Measurements from ENCODE around the gene LRRC8C. TPM values are rescaled to one million over a fixed set of nuclear protein-coding genes. Genes with fewer than 3 reads are reported as not detected.

Gene LRRC8C
- total RNA-seq, 2 experiments from 2014 or later, result 38.2 to 41.8 TPM

- peaks cover 56% of the 10 kb centered on the region for H3K4me1 Mint-ChIP-seq
- peaks cover 49% of the 10 kb centered on the region for H3K36me3 Mint-ChIP-seq
- POLR2A ChIA-PET, result no interaction called here
- H3K27ac Mint-ChIP-seq, result peak overlapping the region; percentile 35
- H3K9me3 Mint-ChIP-seq, result peaks cover 2% of the 10 kb centered on the region
- peak overlapping the region; percentile 14 for H3K4me3 Mint-ChIP-seq
- DNase-seq (no peak), ATAC-seq (ENCODE audit: low read depth) (no peak)
- H3K27me3 Mint-ChIP-seq, result no peaks in the 10 kb centered on the region
These were observed 95.5 kb downstream of the LRRC8C start for GRCh38 chr1:89728381-89728780.

- H3K9me3 Mint-ChIP-seq, result peaks cover 2% of the 10 kb centered on the region
- DNase-seq, result no peak
- no peak for ATAC-seq (ENCODE audit: low read depth)
- H3K36me3 Mint-ChIP-seq, result peaks cover 37% of the 10 kb centered on the region
- no peaks in the 10 kb centered on the region for H3K27me3 Mint-ChIP-seq
- no peak overlapping the region for H3K27ac Mint-ChIP-seq
- H3K4me1 Mint-ChIP-seq, result peaks cover 28% of the 10 kb centered on the region
- POLR2A ChIA-PET, result interaction anchor here (1.0 kb wide), 1 partner anchor 22 kb away, joined by 3 read pairs; no protein-coding TSS in a partner anchor
- H3K4me3 Mint-ChIP-seq, result no peak overlapping the region
These were observed 99.3 kb downstream of the LRRC8C start for GRCh38 chr1:89732206-89732605.

- H3K27ac Mint-ChIP-seq, result no peak overlapping the region
- POLR2A ChIA-PET, result interaction anchor here (1.0 kb wide), 1 partner anchor 22 kb away, joined by 3 read pairs; no protein-coding TSS in a partner anchor
- H3K27me3 Mint-ChIP-seq, result no peaks in the 10 kb centered on the region
- ATAC-seq (ENCODE audit: low read depth) (no peak), DNase-seq (no peak)
- H3K36me3 Mint-ChIP-seq, result peaks cover 33% of the 10 kb centered on the region
- H3K4me3 Mint-ChIP-seq, result no peak overlapping the region
- H3K4me1 Mint-ChIP-seq, result peaks cover 25% of the 10 kb centered on the region
- H3K9me3 Mint-ChIP-seq, result no peaks in the 10 kb centered on the region
These were observed 99.8 kb downstream of the LRRC8C start for GRCh38 chr1:89732643-89733222.

- Mint-ChIP-seq H3K4me3 (no peak overlapping the region), H3K36me3 (peaks cover 28% of the 10 kb centered on the region), H3K27ac (no peak overlapping the region), H3K9me3 (no peaks in the 10 kb centered on the region), H3K27me3 (no peaks in the 10 kb centered on the region), H3K4me1 (peaks cover 17% of the 10 kb centered on the region)
- POLR2A ChIA-PET, result no interaction called here
- ATAC-seq (ENCODE audit: low read depth) (no peak), DNase-seq (no peak)
These were observed 100.8 kb downstream of the LRRC8C start for GRCh38 chr1:89733748-89734147.

GRCh38 chr1:89734442-89734841 lies 101.5 kb downstream of the LRRC8C start:
- Mint-ChIP-seq H3K36me3 (peaks cover 22% of the 10 kb centered on the region), H3K9me3 (no peaks in the 10 kb centered on the region), H3K27me3 (no peaks in the 10 kb centered on the region), H3K4me1 (peaks cover 20% of the 10 kb centered on the region), H3K4me3 (no peak overlapping the region), H3K27ac (no peak overlapping the region)
- ATAC-seq (ENCODE audit: low read depth) (no peak), DNase-seq (no peak)
- POLR2A ChIA-PET, result no interaction called here

GRCh38 chr1:89735479-89735878 lies 102.6 kb downstream of the LRRC8C start:
- Mint-ChIP-seq H3K4me3 (no peak overlapping the region), H3K9me3 (no peaks in the 10 kb centered on the region), H3K27me3 (no peaks in the 10 kb centered on the region), H3K36me3 (peaks cover 27% of the 10 kb centered on the region), H3K27ac (no peak overlapping the region), H3K4me1 (peaks cover 29% of the 10 kb centered on the region)
- no peak for DNase-seq
- POLR2A ChIA-PET, result no interaction called here
- ATAC-seq (ENCODE audit: low read depth), result no peak

- Mint-ChIP-seq H3K27me3 (no peaks in the 10 kb centered on the region), H3K4me3 (no peak overlapping the region), H3K36me3 (peaks cover 21% of the 10 kb centered on the region), H3K4me1 (peaks cover 29% of the 10 kb centered on the region), H3K9me3 (peaks cover 2% of the 10 kb centered on the region), H3K27ac (no peak overlapping the region)
- DNase-seq (no peak), ATAC-seq (ENCODE audit: low read depth) (no peak)
- POLR2A ChIA-PET, result no interaction called here
These were observed 104.2 kb downstream of the LRRC8C start for GRCh38 chr1:89736937-89737733.

- DNase-seq, result no peak
- Mint-ChIP-seq H3K4me1 (peaks cover 28% of the 10 kb centered on the region), H3K4me3 (no peak overlapping the region), H3K27me3 (no peaks in the 10 kb centered on the region), H3K9me3 (peaks cover 2% of the 10 kb centered on the region), H3K36me3 (peaks cover 15% of the 10 kb centered on the region), H3K27ac (no peak overlapping the region)
- ATAC-seq (ENCODE audit: low read depth), result no peak
- POLR2A ChIA-PET, result no interaction called here
These were observed 105.1 kb downstream of the LRRC8C start for GRCh38 chr1:89737985-89738510.

- Mint-ChIP-seq H3K27me3 (no peaks in the 10 kb centered on the region), H3K27ac (peak overlapping the region; percentile 68), H3K9me3 (peaks cover 2% of the 10 kb centered on the region), H3K4me1 (peaks cover 28% of the 10 kb centered on the region), H3K36me3 (peaks cover 14% of the 10 kb centered on the region), H3K4me3 (peak overlapping the region; percentile 54)
- DNase-seq (no peak), ATAC-seq (ENCODE audit: low read depth) (peak; percentile 53)
- POLR2A ChIA-PET, result no interaction called here
These were observed 106.3 kb downstream of the LRRC8C start for GRCh38 chr1:89739013-89739843.

GRCh38 chr1:89739844-89740216 lies 106.9 kb downstream of the LRRC8C start:
- DNase-seq (no peak), ATAC-seq (ENCODE audit: low read depth) (peak; percentile 23)
- peaks cover 14% of the 10 kb centered on the region for H3K36me3 Mint-ChIP-seq
- H3K27ac Mint-ChIP-seq, result peak overlapping the region; percentile 68
- H3K9me3 Mint-ChIP-seq, result peaks cover 2% of the 10 kb centered on the region
- H3K4me1 Mint-ChIP-seq, result peaks cover 28% of the 10 kb centered on the region
- POLR2A ChIA-PET, result no interaction called here
- no peaks in the 10 kb centered on the region for H3K27me3 Mint-ChIP-seq
- peak overlapping the region; percentile 27 for H3K4me3 Mint-ChIP-seq

- POLR2A ChIA-PET, result no interaction called here
- Mint-ChIP-seq H3K9me3 (peaks cover 2% of the 10 kb centered on the region), H3K27me3 (no peaks in the 10 kb centered on the region), H3K27ac (no peak overlapping the region), H3K4me3 (no peak overlapping the region), H3K4me1 (peaks cover 37% of the 10 kb centered on the region), H3K36me3 (peaks cover 27% of the 10 kb centered on the region)
- DNase-seq (no peak), ATAC-seq (ENCODE audit: low read depth) (no peak)
These were observed 110.9 kb downstream of the LRRC8C start for GRCh38 chr1:89743788-89744187.

- H3K27ac Mint-ChIP-seq, result peak overlapping the region; percentile 34
- DNase-seq, result no peak
These were observed 113.7 kb downstream of the LRRC8C start for GRCh38 chr1:89746424-89747149.

GRCh38 chr1:89753761-89754160 lies 120.8 kb downstream of the LRRC8C start:
- H3K27me3 Mint-ChIP-seq, result no peaks in the 10 kb centered on the region
- POLR2A ChIA-PET, result interaction anchor here (0.6 to 1.1 kb wide), 2 partner anchors 102 to 121 kb away, joined by 3 read pairs; partner anchors contain the start of gene LRRC8C
- H3K27ac Mint-ChIP-seq, result peak overlapping the region; percentile 62
- H3K36me3 Mint-ChIP-seq, result no peaks in the 10 kb centered on the region
- ATAC-seq (ENCODE audit: low read depth), result no peak
- H3K4me1 Mint-ChIP-seq, result peaks cover 46% of the 10 kb centered on the region
- H3K9me3 Mint-ChIP-seq, result no peaks in the 10 kb centered on the region
- H3K4me3 Mint-ChIP-seq, result no peak overlapping the region
- no peak for DNase-seq

More at GRCh38 chr1:89746424-89747149, 113.7 kb downstream of the LRRC8C start:
- no peak overlapping the region for H3K4me3 Mint-ChIP-seq
- H3K9me3 Mint-ChIP-seq, result no peaks in the 10 kb centered on the region
- no peak for ATAC-seq (ENCODE audit: low read depth)
- peaks cover 16% of the 10 kb centered on the region for H3K4me1 Mint-ChIP-seq
- POLR2A ChIA-PET, result no interaction called here
- no peaks in the 10 kb centered on the region for H3K27me3 Mint-ChIP-seq
- peaks cover 18% of the 10 kb centered on the region for H3K36me3 Mint-ChIP-seq
